ENCODE measurements around the gene INO80B.

Gene INO80B

DNA sequence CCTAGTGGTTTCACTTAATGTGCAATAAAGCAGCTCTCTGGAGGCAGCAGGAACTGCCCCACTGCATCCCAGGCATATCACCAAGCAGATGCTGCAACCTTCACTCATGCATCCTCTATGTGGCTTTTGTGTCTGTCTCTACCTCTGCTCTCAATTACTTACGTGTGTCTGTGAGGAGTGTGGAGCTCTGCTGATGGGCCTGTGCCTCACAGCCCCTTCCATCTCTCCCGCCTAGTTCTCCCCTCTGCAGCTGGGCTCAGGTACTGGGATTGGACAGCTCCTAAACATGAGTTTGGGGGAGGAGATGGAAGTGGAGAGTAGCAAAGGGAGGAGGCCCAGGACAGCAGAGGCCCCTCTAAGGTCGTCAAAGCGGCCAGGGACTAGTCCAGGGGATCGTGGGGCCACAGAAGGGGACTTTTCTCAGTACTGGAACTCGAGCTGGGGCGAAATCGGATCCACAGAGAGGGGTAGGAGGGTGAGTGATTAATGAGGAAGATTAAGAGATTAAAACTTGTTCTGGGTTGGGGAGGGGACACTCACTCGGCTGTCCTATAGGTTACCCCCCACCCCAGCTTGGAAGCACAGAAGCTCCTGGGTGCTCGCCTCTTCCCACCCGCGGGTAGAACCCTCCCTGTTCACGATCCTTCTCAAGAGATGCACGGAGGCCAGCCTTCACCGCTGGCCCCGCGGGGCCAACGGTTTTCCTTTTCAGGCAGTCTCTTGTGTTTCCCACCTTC is 46.6 kb downstream of the INO80B start:
- H3K27me3 ChIP-seq (ENCODE audit: control insufficient read depth, insufficient read depth, low read length): peaks cover 100% of the 10 kb centered on the region

GRCh38 chr2:74502147-74502719 is 47.3 kb downstream of the INO80B start:
- Histone ChIP-seq H3K9ac (ENCODE audit: low read length) (no peak overlapping the region), H3K27me3 (ENCODE audit: control insufficient read depth, insufficient read depth, low read length) (peaks cover 96% of the 10 kb centered on the region)

More for the DNA sequence above, 46.6 kb downstream of the INO80B start:
- Histone ChIP-seq H3K27ac (ENCODE audit: low read length) (no peak overlapping the region), H3K4me3 (ENCODE audit: low read length) (peak overlapping the region; percentile 52), H3K9me3 (ENCODE audit: control insufficient read depth, low read depth, low read length) (no peaks in the 10 kb centered on the region), H3K4me1 (ENCODE audit: control insufficient read depth, low read depth, low read length) (peaks cover 37% of the 10 kb centered on the region), H3K9ac (ENCODE audit: low read length) (no peak overlapping the region), H3K36me3 (ENCODE audit: control insufficient read depth, low read depth, low read length) (peaks cover 10% of the 10 kb centered on the region)

DNA sequence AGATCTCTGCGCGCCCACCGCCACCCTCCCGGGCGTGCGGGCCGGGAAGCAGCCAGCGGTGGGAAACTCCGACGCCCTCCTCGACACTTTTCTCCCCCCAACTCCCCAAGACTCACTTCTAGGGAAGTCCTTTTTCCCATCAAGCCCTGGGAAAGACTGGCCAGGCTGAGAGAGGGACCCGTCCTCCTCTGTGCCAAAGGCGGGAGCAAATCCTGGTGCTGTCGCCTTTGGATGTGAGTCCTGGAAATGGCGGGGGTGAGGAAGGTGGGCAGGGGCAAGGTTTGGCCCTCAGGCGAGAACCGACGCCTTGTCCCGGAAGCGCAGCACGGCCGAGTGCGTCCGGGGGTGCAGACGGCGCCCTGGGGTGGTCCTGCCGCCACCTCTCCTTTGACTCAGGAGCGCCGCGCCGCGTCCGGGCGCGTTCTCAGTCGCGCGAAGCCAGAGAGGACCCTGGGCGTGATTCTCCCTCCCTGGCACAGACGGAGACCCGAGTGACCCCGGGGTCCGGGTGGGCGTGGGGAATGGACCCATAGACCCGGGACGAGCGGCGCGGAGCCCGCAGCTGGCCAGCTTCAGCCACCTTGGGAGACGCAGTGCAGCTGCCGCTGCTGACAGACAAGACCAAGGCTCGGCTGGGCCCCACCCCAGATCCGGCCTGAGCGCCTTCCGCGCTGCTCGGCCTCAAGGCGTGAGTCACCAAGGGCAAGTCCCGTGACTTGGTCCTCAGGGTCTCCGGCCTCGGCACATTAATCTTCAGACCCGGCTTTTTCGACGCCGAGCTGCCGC is 48.0 kb downstream of the INO80B start:
- Histone ChIP-seq H3K9me3 (ENCODE audit: control insufficient read depth, low read depth, low read length) (no peaks in the 10 kb centered on the region), H3K4me3 (ENCODE audit: low read length) (peak overlapping the region; percentile 52), H3K27ac (ENCODE audit: low read length) (no peak overlapping the region), H3K4me1 (ENCODE audit: control insufficient read depth, low read depth, low read length) (peaks cover 42% of the 10 kb centered on the region), H3K36me3 (ENCODE audit: control insufficient read depth, low read depth, low read length) (peaks cover 10% of the 10 kb centered on the region), H3K27me3 (ENCODE audit: control insufficient read depth, insufficient read depth, low read length) (peaks cover 90% of the 10 kb centered on the region), H3K9ac (ENCODE audit: low read length) (no peak overlapping the region)

More at GRCh38 chr2:74502147-74502719, 47.3 kb downstream of the INO80B start:
- H3K27ac ChIP-seq (ENCODE audit: low read length): no peak overlapping the region
- H3K36me3 ChIP-seq (ENCODE audit: control insufficient read depth, low read depth, low read length): peaks cover 10% of the 10 kb centered on the region
- H3K4me1 ChIP-seq (ENCODE audit: control insufficient read depth, low read depth, low read length): peaks cover 42% of the 10 kb centered on the region
- H3K9me3 ChIP-seq (ENCODE audit: control insufficient read depth, low read depth, low read length): no peaks in the 10 kb centered on the region
- peak overlapping the region; percentile 52 for H3K4me3 ChIP-seq (ENCODE audit: low read length)

- Histone ChIP-seq H3K36me3 (ENCODE audit: control insufficient read depth, low read depth, low read length) (peaks cover 10% of the 10 kb centered on the region), H3K9ac (ENCODE audit: low read length) (no peak overlapping the region), H3K4me3 (ENCODE audit: low read length) (peak overlapping the region; percentile 52), H3K27ac (ENCODE audit: low read length) (no peak overlapping the region), H3K9me3 (ENCODE audit: control insufficient read depth, low read depth, low read length) (no peaks in the 10 kb centered on the region), H3K27me3 (ENCODE audit: control insufficient read depth, insufficient read depth, low read length) (peaks cover 90% of the 10 kb centered on the region), H3K4me1 (ENCODE audit: control insufficient read depth, low read depth, low read length) (peaks cover 44% of the 10 kb centered on the region)
Measured at GRCh38 chr2:74503506-74504475, 48.9 kb downstream of the INO80B start.

GRCh38 chr2:74504591-74504990 is 49.7 kb downstream of the INO80B start:
- H3K27me3 ChIP-seq (ENCODE audit: control insufficient read depth, insufficient read depth, low read length): peaks cover 90% of the 10 kb centered on the region
- no peak overlapping the region for H3K4me3 ChIP-seq (ENCODE audit: low read length)
- H3K27ac ChIP-seq (ENCODE audit: low read length): no peak overlapping the region
- H3K9me3 ChIP-seq (ENCODE audit: control insufficient read depth, low read depth, low read length): no peaks in the 10 kb centered on the region
- H3K4me1 ChIP-seq (ENCODE audit: control insufficient read depth, low read depth, low read length): peaks cover 40% of the 10 kb centered on the region
- H3K36me3 ChIP-seq (ENCODE audit: control insufficient read depth, low read depth, low read length): peaks cover 10% of the 10 kb centered on the region
- no peak overlapping the region for H3K9ac ChIP-seq (ENCODE audit: low read length)

DNA sequence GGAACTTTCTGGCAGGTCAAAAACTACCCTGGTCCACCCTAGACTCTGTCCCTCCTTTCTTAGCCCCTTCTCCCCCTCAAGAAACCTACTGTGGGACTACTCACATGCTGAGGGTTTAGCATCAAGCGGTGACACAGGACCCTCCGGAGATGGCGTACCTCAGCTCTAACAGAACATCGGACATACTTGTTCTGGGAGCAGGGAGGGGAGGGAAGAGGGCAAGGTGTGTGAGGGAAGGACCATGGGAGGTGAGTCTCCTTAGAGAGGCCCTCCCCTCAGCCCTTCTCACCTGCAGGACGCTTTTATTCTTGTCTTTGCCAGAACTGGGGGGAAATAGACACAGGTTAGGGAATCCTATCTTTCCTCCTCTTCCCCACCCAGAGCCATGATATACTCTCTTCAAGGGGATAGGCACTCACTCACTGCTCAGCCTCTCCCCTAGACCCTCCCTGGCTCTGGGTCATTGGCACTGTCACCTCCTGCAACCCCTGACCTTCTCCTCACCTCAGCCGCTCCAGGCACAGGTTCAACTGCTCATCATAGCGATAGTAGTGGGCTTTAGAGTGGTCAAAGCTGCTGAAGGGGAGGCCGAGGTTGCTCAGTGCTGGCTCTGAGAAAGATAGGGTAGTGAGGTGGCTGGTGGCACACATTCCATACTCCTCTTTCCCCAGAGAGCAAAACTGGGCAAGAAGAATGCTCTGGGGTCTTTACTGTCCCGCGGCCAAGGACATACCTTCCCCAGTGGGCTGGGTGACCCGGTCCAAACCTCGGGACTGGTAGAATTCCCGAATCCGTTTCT is 50.8 kb downstream of the INO80B start:
- Histone ChIP-seq H3K9me3 (ENCODE audit: control insufficient read depth, low read depth, low read length) (no peaks in the 10 kb centered on the region), H3K27ac (ENCODE audit: low read length) (no peak overlapping the region), H3K36me3 (ENCODE audit: control insufficient read depth, low read depth, low read length) (peaks cover 10% of the 10 kb centered on the region), H3K9ac (ENCODE audit: low read length) (no peak overlapping the region), H3K4me1 (ENCODE audit: control insufficient read depth, low read depth, low read length) (peaks cover 33% of the 10 kb centered on the region), H3K27me3 (ENCODE audit: control insufficient read depth, insufficient read depth, low read length) (peaks cover 90% of the 10 kb centered on the region), H3K4me3 (ENCODE audit: low read length) (no peak overlapping the region)

DNA sequence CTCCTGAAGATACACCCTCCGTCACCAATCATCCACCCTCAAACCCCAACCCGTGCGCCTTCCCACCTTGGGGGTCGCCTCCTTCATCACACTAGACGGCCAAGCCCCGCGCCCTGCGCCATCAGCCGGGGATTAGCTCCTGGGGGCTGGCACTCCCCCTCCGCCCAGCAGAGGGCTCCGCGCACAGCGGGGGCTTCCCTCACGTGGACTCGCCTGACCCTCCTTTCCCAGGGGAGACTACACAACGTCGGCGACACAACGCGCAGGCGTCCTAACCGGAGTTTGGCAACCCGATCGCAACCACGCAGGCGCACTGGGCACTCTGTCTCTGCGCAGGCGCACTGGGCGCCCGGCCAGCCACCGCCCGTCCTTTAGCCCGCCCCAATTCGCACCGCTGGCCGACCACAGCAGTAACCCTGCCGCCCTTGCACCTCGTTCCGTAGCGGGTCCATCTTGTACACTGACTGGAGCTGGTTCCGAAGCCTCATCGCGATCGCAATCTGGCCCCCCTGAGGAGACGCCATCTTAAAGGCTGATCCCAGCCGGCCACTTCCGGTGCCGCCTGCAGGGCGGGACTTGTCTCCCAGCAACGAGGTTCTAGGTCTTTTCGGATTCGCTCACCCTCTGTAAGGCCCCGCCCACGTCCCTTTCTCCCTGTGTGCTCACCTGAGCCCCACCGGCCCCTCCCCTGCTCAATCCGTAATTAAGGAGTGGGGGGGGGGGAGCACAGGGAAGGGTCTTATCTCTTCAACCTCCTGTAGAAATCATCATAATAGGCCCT is 52.4 kb downstream of the INO80B start, which contains the start of gene PCGF1:
TSS of gene PCGF1 (minus strand) at position 551 of the 781 bp plus-strand sequence. CDS start at position 524, 27 bp downstream.
- H3K9me3 ChIP-seq (ENCODE audit: control insufficient read depth, low read depth, low read length): no peaks in the 10 kb centered on the region
- peak within 1 kb of the TSS; percentile 99 for H3K4me3 ChIP-seq (ENCODE audit: low read length)
- peaks cover 17% of the 10 kb centered on the region for H3K4me1 ChIP-seq (ENCODE audit: control insufficient read depth, low read depth, low read length)
- peaks cover 90% of the 10 kb centered on the region for H3K27me3 ChIP-seq (ENCODE audit: control insufficient read depth, insufficient read depth, low read length)
- peak within 1 kb of the TSS; percentile 88 for H3K9ac ChIP-seq (ENCODE audit: low read length)
- H3K27ac ChIP-seq (ENCODE audit: low read length): peak within 1 kb of the TSS; percentile 96
- peaks cover 10% of the 10 kb centered on the region for H3K36me3 ChIP-seq (ENCODE audit: control insufficient read depth, low read depth, low read length)

Measured in iPS-18a (cell line).